PC-3 (cell line): ENCODE results near the gene MSI2. TPM values are rescaled to one million over a fixed set of nuclear protein-coding genes. Genes with fewer than 3 reads are reported as not detected.
A peak's percentile ranks its signal among the peaks of the same experiment; 100 is the strongest.

ENCODE experiments used
- ATAC-seq: fragments of 200-7000 bp; cut with Tn5 transposase; 2 replicates; pipeline ENCODE4 v1.9.1; 2020; ENCODE audit warnings: mild to moderate bottlenecking, moderate library complexity
- BruUV-seq: library from RNA; stranded (reverse); fragments of 400-500 nt; replicated peaks from 2 replicates; lab custom pipeline; 2021; lab: Mats Ljungman, UMichigan
- CTCF ChIA-PET: fragments of 300-600 bp; sonication (Branson Sonifier 250); formaldehyde crosslinking; loops from one replicate; lab custom pipeline; 2022; ENCODE audit warnings: antibody characterized with exemption; lab: Charles Lee
- POLR2A ChIA-PET: fragments of 300-600 bp; sonication (Branson Sonifier 250); formaldehyde crosslinking; loops from one replicate; lab custom pipeline; 2022; ENCODE audit warnings: antibody characterized with exemption; ENCODE audit not compliant: unreplicated experiment; lab: Charles Lee
- DNase-seq: peaks from one replicate; pipeline ENCODE4 v3.0.0-alpha.2; 2015
- H2AFZ ChIP-seq: fragments of 300-600 bp; sonication (generic); 2 replicates; pipeline ENCODE4 v1.6.0; 2016; ENCODE audit warnings: antibody characterized with exemption, low read length
- H3F3A ChIP-seq: fragments of 300-600 bp; sonication (generic); one replicate; pipeline ENCODE4 v1.6.0; 2017; ENCODE audit warnings: antibody characterized with exemption, low read length, control low read depth, mild to moderate bottlenecking; ENCODE audit not compliant: unreplicated experiment
- H3K27ac ChIP-seq: fragments of 300-600 bp; sonication (generic); 2 replicates; pipeline ENCODE4 v1.5.1; 2016; ENCODE audit warnings: mild to moderate bottlenecking, low read length
- H3K27me3 ChIP-seq: fragments of 300-600 bp; sonication (generic); 2 replicates; pipeline ENCODE4 v1.6.1; 2016; ENCODE audit warnings: low read length, mixed read lengths
- H3K36me3 ChIP-seq: fragments of 300-600 bp; sonication (generic); 2 replicates; pipeline ENCODE4 v1.6.1; 2016; ENCODE audit warnings: low read depth, mixed run types, low read length, mixed read lengths
- H3K4me1 ChIP-seq: fragments of 300-600 bp; sonication (generic); 2 replicates; pipeline ENCODE4 v1.5.1; 2016; ENCODE audit warnings: low read length; ENCODE audit not compliant: insufficient read depth
- H3K4me2 ChIP-seq: fragments of 300-600 bp; sonication (generic); 2 replicates; pipeline ENCODE4 v1.6.0; 2016; ENCODE audit warnings: low read length
- H3K4me3 ChIP-seq: fragments of 300-600 bp; sonication (generic); 2 replicates; pipeline ENCODE4 v1.5.1; 2016; ENCODE audit warnings: mild to moderate bottlenecking, low read length, mixed read lengths
- H3K79me2 ChIP-seq: fragments of 300-600 bp; sonication (generic); 2 replicates; pipeline ENCODE4 v1.6.1; 2017; ENCODE audit warnings: low read length, mixed read lengths
- H3K9ac ChIP-seq: fragments of 300-600 bp; sonication (generic); 2 replicates; pipeline ENCODE4 v1.6.0; 2016; ENCODE audit warnings: mild to moderate bottlenecking, low read length
- H3K9me2 ChIP-seq: fragments of 300-600 bp; sonication (generic); replicated peaks from 2 replicates; pipeline ENCODE4 v1.6.1; 2016; ENCODE audit warnings: mixed run types, low read length, mixed read lengths
- H3K9me3 ChIP-seq: fragments of 300-600 bp; sonication (generic); 2 replicates; pipeline ENCODE4 v1.6.1; 2016; ENCODE audit warnings: low read length, mixed read lengths
- H4K20me1 ChIP-seq: fragments of 300-600 bp; sonication (generic); 2 replicates; pipeline ENCODE4 v1.6.1; 2016; ENCODE audit warnings: low read length, mixed read lengths
- EZH2 ChIP-seq: fragments of 300-600 bp; sonication (generic); IDR thresholded peaks from one replicate; pipeline ENCODE4 v1.6.1; 2017; ENCODE audit warnings: antibody characterized with exemption, mild to moderate bottlenecking, low read length; ENCODE audit not compliant: unreplicated experiment
- EZH2phosphoT487 ChIP-seq: fragments of 300-600 bp; sonication (generic); IDR thresholded peaks from 2 replicates; pipeline ENCODE4 v1.6.1; 2018; ENCODE audit warnings: mild to moderate bottlenecking, antibody characterized with exemption, low read length, borderline replicate concordance
- intact Hi-C: fragments of 100-400 bp; cut with micrococcal nuclease; formaldehyde crosslinking; loops from 2 replicates; pipeline ENCODE4 v1.9.0; 2023
- total RNA-seq: library from RNA; depleted of rRNA; stranded (reverse); fragments of >200 nt; gene quantifications from 2 replicates; pipeline ENCODE4 v1.2.3, GENCODE V29; 2014
- TF ChIP-seq, protein P1 (sequence below): fragments of 300-600 bp; sonication (generic); conservative IDR thresholded peaks from 2 replicates; pipeline ENCODE4 v1.5.1; 2017; ENCODE audit warnings: antibody characterized with exemption, low read depth, mild to moderate bottlenecking, low read length

MSI2 gene
- total RNA-seq, 1 experiment from 2014 or later: 54.7 TPM

DNA sequence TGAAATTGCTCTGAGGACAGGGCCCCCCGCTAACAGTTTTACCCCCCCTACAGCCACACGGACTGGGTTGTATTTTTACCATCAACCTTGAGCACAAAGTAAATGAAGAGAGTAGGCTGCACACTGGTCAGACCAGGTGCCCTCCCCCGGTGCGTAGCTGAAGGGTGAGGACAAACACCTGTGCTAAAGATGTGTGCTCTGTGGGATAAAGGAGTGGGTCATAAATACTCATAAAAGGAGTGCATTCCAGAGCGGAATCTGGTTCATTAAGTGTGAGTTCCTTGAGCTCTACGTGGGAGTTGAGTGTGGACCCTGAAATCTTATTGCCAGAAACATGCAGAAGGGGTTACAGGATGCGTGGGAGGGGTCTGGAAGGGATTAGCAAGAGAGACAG lies 271.7 kb downstream of the MSI2 start:
- Histone ChIP-seq H3K36me3 (no peaks in the 10 kb centered on the region), H3K4me3 (no peak overlapping the region), H3K79me2 (no peaks in the 10 kb centered on the region), H3K9ac (no peak overlapping the region), H2AFZ (no peak overlapping the region), H3K27ac (no peak overlapping the region), H3F3A (no peaks in the 10 kb centered on the region), H3K27me3 (no peaks in the 10 kb centered on the region), H3K9me2 (no peaks in the 10 kb centered on the region), H3K4me2 (no peak overlapping the region), H3K4me1 (peaks cover 20% of the 10 kb centered on the region), H3K9me3 (no peaks in the 10 kb centered on the region), H4K20me1 (no peaks in the 10 kb centered on the region; the same call in 1 of the 2 replicates)
- no peak for TF ChIP-seq EZH2
- TF ChIP-seq EZH2phosphoT487: no peak
- TF ChIP-seq, protein P1, sequence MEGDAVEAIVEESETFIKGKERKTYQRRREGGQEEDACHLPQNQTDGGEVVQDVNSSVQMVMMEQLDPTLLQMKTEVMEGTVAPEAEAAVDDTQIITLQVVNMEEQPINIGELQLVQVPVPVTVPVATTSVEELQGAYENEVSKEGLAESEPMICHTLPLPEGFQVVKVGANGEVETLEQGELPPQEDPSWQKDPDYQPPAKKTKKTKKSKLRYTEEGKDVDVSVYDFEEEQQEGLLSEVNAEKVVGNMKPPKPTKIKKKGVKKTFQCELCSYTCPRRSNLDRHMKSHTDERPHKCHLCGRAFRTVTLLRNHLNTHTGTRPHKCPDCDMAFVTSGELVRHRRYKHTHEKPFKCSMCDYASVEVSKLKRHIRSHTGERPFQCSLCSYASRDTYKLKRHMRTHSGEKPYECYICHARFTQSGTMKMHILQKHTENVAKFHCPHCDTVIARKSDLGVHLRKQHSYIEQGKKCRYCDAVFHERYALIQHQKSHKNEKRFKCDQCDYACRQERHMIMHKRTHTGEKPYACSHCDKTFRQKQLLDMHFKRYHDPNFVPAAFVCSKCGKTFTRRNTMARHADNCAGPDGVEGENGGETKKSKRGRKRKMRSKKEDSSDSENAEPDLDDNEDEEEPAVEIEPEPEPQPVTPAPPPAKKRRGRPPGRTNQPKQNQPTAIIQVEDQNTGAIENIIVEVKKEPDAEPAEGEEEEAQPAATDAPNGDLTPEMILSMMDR: no peak
- POLR2A ChIA-PET: interaction anchor here (0.5 kb wide), 1 partner anchor 1126 kb away, joined by 4 read pairs; no protein-coding TSS in a partner anchor
- no TSS peak for BruUV-seq
- intact Hi-C loops: no loop called here
- CTCF ChIA-PET: no interaction called here
- ATAC-seq: no peak
- no peak for DNase-seq

DNA sequence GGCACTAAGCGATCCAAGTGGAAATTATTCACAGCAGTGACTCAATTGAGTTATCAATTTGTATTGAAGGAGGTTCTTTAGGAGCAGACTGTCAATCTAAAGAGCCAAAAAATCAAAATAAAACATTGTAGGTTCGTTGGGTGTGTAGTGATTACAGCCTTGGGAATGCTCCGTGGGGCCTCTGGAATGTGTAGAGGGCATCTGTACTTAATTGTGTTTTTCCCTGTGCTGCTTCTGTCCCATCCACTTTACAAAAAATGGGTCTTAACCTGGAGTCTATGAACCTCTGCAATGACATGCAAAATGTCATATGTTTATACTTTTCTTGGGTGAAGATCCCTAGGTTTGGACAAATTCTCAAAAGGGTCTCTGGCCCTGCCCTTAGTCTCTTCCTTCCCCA lies 273.7 kb downstream of the MSI2 start:
- Histone ChIP-seq H3K9me2 (no peaks in the 10 kb centered on the region), H2AFZ (no peak overlapping the region), H4K20me1 (no peaks in the 10 kb centered on the region; the same call in 1 of the 2 replicates), H3K27me3 (no peaks in the 10 kb centered on the region), H3K4me2 (no peak overlapping the region), H3K9ac (no peak overlapping the region), H3K4me3 (no peak overlapping the region), H3F3A (no peaks in the 10 kb centered on the region), H3K4me1 (peaks cover 7% of the 10 kb centered on the region), H3K36me3 (no peaks in the 10 kb centered on the region), H3K79me2 (no peaks in the 10 kb centered on the region), H3K27ac (no peak overlapping the region), H3K9me3 (no peaks in the 10 kb centered on the region)
- ChIA-PET POLR2A (no interaction called here), CTCF (no interaction called here)
- BruUV-seq: no TSS peak
- DNase-seq (no peak), ATAC-seq (0 out of 2 replicates have a peak, but pooled peaks have one; percentile 27)
- TF ChIP-seq, protein P1: no peak
- no peak for TF ChIP-seq EZH2phosphoT487
- intact Hi-C loops: no loop called here

DNA sequence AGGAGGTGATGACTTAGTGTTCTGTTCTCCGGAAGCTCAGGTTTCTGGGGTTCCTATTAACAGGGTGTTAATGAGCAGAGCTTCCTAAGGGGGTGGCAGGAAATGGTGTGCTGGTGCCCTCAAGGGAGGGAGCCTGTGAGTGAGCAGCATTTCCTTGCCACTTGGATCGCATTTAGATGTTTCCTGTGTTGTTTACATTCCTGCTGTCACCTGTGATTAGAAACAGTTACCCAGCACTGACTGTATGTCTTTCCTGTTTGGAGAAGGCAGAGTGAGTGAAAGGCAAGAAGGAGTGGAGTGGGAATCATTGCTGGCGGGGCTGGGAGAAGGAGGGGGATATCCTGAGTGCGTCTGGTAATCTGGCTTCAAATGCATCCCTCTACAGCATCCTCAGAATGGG lies 274.2 kb downstream of the MSI2 start:
- ATAC-seq: peak; percentile 75
- CTCF ChIA-PET: no interaction called here

More for the DNA sequence above, 274.2 kb downstream of the MSI2 start:
- H3K27me3 ChIP-seq: no peaks in the 10 kb centered on the region
- H3K27ac ChIP-seq: no peak overlapping the region
- TF ChIP-seq EZH2 (no peak), EZH2phosphoT487 (no peak)
- TF ChIP-seq, protein P1: no peak
- POLR2A ChIA-PET: no interaction called here
- DNase-seq: no peak
- H3K9me2 ChIP-seq: no peaks in the 10 kb centered on the region
- peaks cover 7% of the 10 kb centered on the region for H3K4me1 ChIP-seq
- BruUV-seq: no TSS peak
- no peaks in the 10 kb centered on the region for H3K36me3 ChIP-seq
- H3K4me3 ChIP-seq: no peak overlapping the region
- intact Hi-C loops: no loop called here
- no peak overlapping the region for H3K9ac ChIP-seq
- no peaks in the 10 kb centered on the region for H3F3A ChIP-seq
- no peaks in the 10 kb centered on the region; the same call in 1 of the 2 replicates for H4K20me1 ChIP-seq
- H3K9me3 ChIP-seq: no peaks in the 10 kb centered on the region
- no peaks in the 10 kb centered on the region for H3K79me2 ChIP-seq
- no peak overlapping the region for H2AFZ ChIP-seq
- no peak overlapping the region for H3K4me2 ChIP-seq
